GM10248 (cell line): Measurements from ENCODE around the gene TCAP.

ENCODE experiments used
- CTCF ChIA-PET: fragments of 300-600 bp; sonication (Branson Sonifier 250); formaldehyde crosslinking; extraction: SDS; loops from one replicate; lab custom pipeline; 2021; ENCODE audit warnings: antibody characterized with exemption; lab: Yijun Ruan, JAX
- POLR2A ChIA-PET: fragments of 350-650 bp; sonication (Branson Sonifier 250); formaldehyde crosslinking; extraction: SDS; loops from one replicate; lab custom pipeline; 2020; ENCODE audit warnings: antibody characterized with exemption; lab: Yijun Ruan, JAX
- DNase-seq: peaks from one replicate; pipeline ENCODE4 v3.0.0; 2012; ENCODE audit errors: extremely low spot score
- CTCF ChIP-seq: IDR thresholded peaks from 2 replicates; pipeline ENCODE4 v1.5.1; 2012; ENCODE audit warnings: mild to moderate bottlenecking, low read depth; ENCODE audit errors: extremely low read depth, missing control alignments, control extremely low read depth

Gene TCAP

GRCh38 chr17:39676198-39676819, 11.2 kb downstream of the TCAP start:
- peak; percentile 72 for DNase-seq
- ChIA-PET POLR2A (no interaction called here), CTCF (interaction anchor here (1.1 to 21.1 kb wide), 5 partner anchors 24 to 55 kb away, joined by 3 to 180 read pairs (median 6); no protein-coding TSS in a partner anchor)
- TF ChIP-seq CTCF: no peak

- POLR2A ChIA-PET: no interaction called here
- no peak for DNase-seq
- TF ChIP-seq CTCF: no peak
- CTCF ChIA-PET: interaction anchor here (1.3 to 21.1 kb wide), 7 partner anchors 7 to 55 kb away, joined by 6 to 180 read pairs (median 12); partner anchors contain the start of genes PGAP3, PNMT and TCAP
These were observed 11.9 kb downstream of the TCAP start for GRCh38 chr17:39677072-39677471.

- ChIA-PET POLR2A (no interaction called here), CTCF (interaction anchor here (1.2 to 21.1 kb wide), 8 partner anchors 8 to 56 kb away, joined by 3 to 180 read pairs (median 10); partner anchors contain the start of genes PGAP3, PNMT and TCAP)
- no peak for TF ChIP-seq CTCF
- no peak for DNase-seq
These were observed 12.6 kb downstream of the TCAP start for GRCh38 chr17:39677542-39678339.

- TF ChIP-seq CTCF: no peak
- ChIA-PET CTCF (interaction anchor here (0.9 to 21.1 kb wide), 8 partner anchors 9 to 57 kb away, joined by 3 to 180 read pairs (median 10); partner anchors contain the start of genes PGAP3, PNMT and TCAP), POLR2A (no interaction called here)
- no peak for DNase-seq
These were observed 13.4 kb downstream of the TCAP start for GRCh38 chr17:39678340-39679116.

- DNase-seq: no peak
- no peak for TF ChIP-seq CTCF
- POLR2A ChIA-PET: interaction anchor here (0.8 kb wide), 1 partner anchor 9 kb away, joined by 3 read pairs; no protein-coding TSS in a partner anchor
- CTCF ChIA-PET: interaction anchor here (0.8 to 21.1 kb wide), 10 partner anchors 10 to 395 kb away, joined by 3 to 180 read pairs (median 9); partner anchors contain the start of genes MIEN1, PNMT and TCAP
These were observed 14.5 kb downstream of the TCAP start for GRCh38 chr17:39679521-39680192.
